Endothelial cell of umbilical vein (primary cell): ENCODE results near the gene JARID2. TPM values are rescaled to one million over a fixed set of nuclear protein-coding genes. Genes with fewer than 3 reads are reported as not detected.

ENCODE experiments used
- BruUV-seq: library from RNA; stranded (reverse); fragments of 400-500 nt; replicated peaks from 2 replicates; lab custom pipeline; 2021; lab: Mats Ljungman, UMichigan
- CTCF ChIA-PET: fragments of 300-600, 350-600 bp; sonication (Branson Sonifier 250); formaldehyde crosslinking; loops from one replicate; lab custom pipeline; 2021; ENCODE audit warnings: antibody characterized with exemption, inconsistent platforms; lab: Charles Lee
- POLR2A ChIA-PET: fragments of 300-600, 350-600 bp; sonication (Branson Sonifier 250); formaldehyde crosslinking; loops from one replicate; lab custom pipeline; 2021; ENCODE audit warnings: antibody characterized with exemption, inconsistent platforms; lab: Charles Lee
- DNase-seq: peaks from one replicate; pipeline ENCODE4 v3.0.0-alpha.2; 2011; ENCODE audit warnings: low read depth, low spot score
- FAIRE-seq: peaks from 2 replicates; lab custom pipeline; 2011; peaks lifted over from hg19 to GRCh38; lab: Jason Lieb, UNC
- H2AFZ ChIP-seq: 2 replicates; pipeline ENCODE4 v1.6.0; 2012; ENCODE audit warnings: low read depth, low read length, control low read depth, inconsistent platforms
- H3K27ac ChIP-seq: 2 replicates; pipeline ENCODE4 v1.5.1; 2011; ENCODE audit warnings: low read depth, mild to moderate bottlenecking, control low read depth, low read length, moderate library complexity; ENCODE audit not compliant: insufficient read depth
- H3K27me3 ChIP-seq, 2 experiments: 2 replicates each; pipeline versions ENCODE4 v1.6.0 to v1.6.1; 2011; ENCODE audit warnings: low read length in 2 of 2, mixed read lengths in 1 of 2; ENCODE audit not compliant: control insufficient read depth in 2 of 2, insufficient read depth in 2 of 2
- H3K36me3 ChIP-seq, 2 experiments: 2 replicates in 1 of 2; 3 replicates in 1 of 2; pipeline ENCODE4 v1.5.1; 2011; ENCODE audit warnings: low read length in 2 of 2, mild to moderate bottlenecking in 1 of 2, moderate library complexity in 1 of 2; ENCODE audit not compliant: control insufficient read depth in 2 of 2, insufficient read depth in 2 of 2; ENCODE audit errors: extremely low read depth in 1 of 2
- H3K4me1 ChIP-seq: 3 replicates; pipeline ENCODE4 v1.5.1; 2011; ENCODE audit warnings: mild to moderate bottlenecking, low read length; ENCODE audit not compliant: control insufficient read depth, insufficient read depth; ENCODE audit errors: extremely low read depth
- H3K4me2 ChIP-seq: 2 replicates; pipeline ENCODE4 v1.6.1; 2011; ENCODE audit warnings: low read length, control low read depth, mixed read lengths; ENCODE audit not compliant: insufficient read depth
- H3K4me3 ChIP-seq, 3 experiments: fragments of 200-600 bp in 1 of 3; sonication (generic), shearing (Covaris generic) in 1 of 3; replicated peaks in 1 of 3; 2 replicates each; pipeline ENCODE4 v1.5.1; 2011 to 2016; ENCODE audit warnings: control low read depth in 3 of 3, low read length in 3 of 3, mild to moderate bottlenecking in 2 of 3, inconsistent platforms in 1 of 3, low read depth in 1 of 3, moderate library complexity in 1 of 3; ENCODE audit not compliant: insufficient read depth in 1 of 3
- H3K79me2 ChIP-seq: 2 replicates; pipeline ENCODE4 v1.6.0; 2012; ENCODE audit warnings: low read length, inconsistent platforms; ENCODE audit not compliant: control insufficient read depth, insufficient read depth
- H3K9ac ChIP-seq: replicated peaks from 2 replicates; pipeline ENCODE3; 2011; ENCODE audit warnings: low read length, control low read depth; ENCODE audit not compliant: insufficient read depth; ENCODE audit errors: extremely low read depth
- H3K9me1 ChIP-seq: replicated peaks from 3 replicates; pipeline ENCODE4 v1.6.0; 2011; ENCODE audit warnings: mild to moderate bottlenecking, low read length; ENCODE audit not compliant: control insufficient read depth, insufficient read depth; ENCODE audit errors: extremely low read depth
- H3K9me3 ChIP-seq: replicated peaks from 2 replicates; pipeline ENCODE4 v1.5.1; 2012; ENCODE audit warnings: low read length, inconsistent platforms; ENCODE audit not compliant: control insufficient read depth, insufficient read depth
- H4K20me1 ChIP-seq: replicated peaks from 2 replicates; pipeline ENCODE3; 2011; ENCODE audit warnings: mild to moderate bottlenecking, low read length; ENCODE audit not compliant: control insufficient read depth, insufficient read depth; ENCODE audit errors: extremely low read depth
- CTCF ChIP-seq, 2 donors: IDR thresholded peaks; 1 replicate in 1 of 2; 2 replicates in 1 of 2; pipeline ENCODE4 v1.5.1; 2011; ENCODE audit warnings: low read length in 2 of 2, mild to moderate bottlenecking in 2 of 2, moderate library complexity in 2 of 2, control low read depth in 1 of 2, inconsistent platforms in 1 of 2, low read depth in 1 of 2; ENCODE audit not compliant: insufficient read depth in 1 of 2; ENCODE audit errors: extremely low read depth in 1 of 2
- MAX ChIP-seq: IDR thresholded peaks from 2 replicates; pipeline ENCODE4 v1.6.1; 2011; ENCODE audit not compliant: insufficient read depth, insufficient read length
- POLR2AphosphoS5 ChIP-seq: IDR thresholded peaks from 2 replicates; pipeline ENCODE4 v1.6.1; 2012; ENCODE audit warnings: low read depth, mild to moderate bottlenecking, control low read depth, low read length, moderate library complexity; ENCODE audit not compliant: insufficient read depth
- dilution Hi-C: fragments of 300-500 bp; cut with MboI; formaldehyde crosslinking; loops from one replicate; pipeline ENCODE4 v1.15.0; 2019; ENCODE audit warnings: low sequenced_read_pairs; ENCODE audit not compliant: extremely low pct_ligation_motif_present
- intact Hi-C: fragments of 100-400 bp; cut with micrococcal nuclease; formaldehyde crosslinking; loops from one replicate; pipeline ENCODE4 v1.10.0; 2022
- polyA plus RNA-seq, 4 experiments: library from polyadenylated mRNA; depleted of rRNA in 3 of 4; stranded (reverse) in 3 of 4; unstranded in 1 of 4; fragments of >200 nt; gene quantifications; 2 replicates each; pipeline versions ENCODE4 v1.2.1 to v1.2.3, GENCODE V29; 2011 to 2012; ENCODE audit warnings: missing spikeins in 1 of 4
- total RNA-seq: library from RNA; stranded (reverse); gene quantifications from 2 replicates; pipeline ENCODE4 v1.2.3, GENCODE V29; 2021

The JARID2 gene
- total and polyA plus RNA-seq, 2 donors (not counting 3 experiments of a cell fraction or from before 2014, with no cell fraction given) = 2.9 to 10.6 TPM

GRCh38 chr6:15389084-15389764 is 143.4 kb downstream of the JARID2 start:
- Histone ChIP-seq H3K9me3 (no peaks in the 10 kb centered on the region), H3K9ac (no peak overlapping the region), H3K36me3 (no peaks in the 10 kb centered on the region), H3K4me1 (no peaks in the 10 kb centered on the region), H3K4me2 (no peak overlapping the region), H3K27ac (no peak overlapping the region), H3K27me3 (no peaks in the 10 kb centered on the region), H4K20me1 (no peaks in the 10 kb centered on the region), H3K4me3 (no peak overlapping the region), H3K79me2 (no peaks in the 10 kb centered on the region), H2AFZ (no peak overlapping the region), H3K9me1 (no peaks in the 10 kb centered on the region)
- ChIA-PET POLR2A (no interaction called here), CTCF (interaction anchor here (0.5 to 2.8 kb wide), 14 partner anchors 8 to 1322 kb away, joined by 3 to 21 read pairs (median 5); no protein-coding TSS in a partner anchor)
- BruUV-seq = no TSS peak
- no peak for FAIRE-seq
- no peak for DNase-seq
- no peak for TF ChIP-seq POLR2AphosphoS5
- dilution Hi-C loops = no loop called here
- intact Hi-C loops = no loop called here

- intact Hi-C loops = loop anchor here (1.0 to 5.0 kb wide), 5 partner anchors 51 to 1481 kb away; partner anchors contain the start of gene JARID2
- ChIA-PET POLR2A (no interaction called here), CTCF (interaction anchor here (0.5 to 2.8 kb wide), 19 partner anchors 8 to 1323 kb away, joined by 3 to 21 read pairs (median 5); no protein-coding TSS in a partner anchor)
- no peaks in the 10 kb centered on the region for H3K4me1 ChIP-seq
- H3K4me2 ChIP-seq = no peak overlapping the region
- no peaks in the 10 kb centered on the region for H3K36me3 ChIP-seq
- no TSS peak for BruUV-seq
- H3K27ac ChIP-seq = no peak overlapping the region
- H4K20me1 ChIP-seq = no peaks in the 10 kb centered on the region
- no peaks in the 10 kb centered on the region for H3K9me3 ChIP-seq
- no peaks in the 10 kb centered on the region for H3K9me1 ChIP-seq
- no peak overlapping the region for H3K4me3 ChIP-seq
- DNase-seq (peak; percentile 73), FAIRE-seq (peak; percentile 75)
- H2AFZ ChIP-seq = no peak overlapping the region
- peak; percentile 60 to 71 for TF ChIP-seq CTCF (IDR thresholded peaks at IDR 0.05; ENCODE audit: extremely low read depth in 1 of 2, insufficient read depth in 1 of 2, low read depth in 1 of 2, low read length in 2 of 2)
- no peak for TF ChIP-seq MAX
- H3K9ac ChIP-seq = no peak overlapping the region
- H3K79me2 ChIP-seq = no peaks in the 10 kb centered on the region
- dilution Hi-C loops = no loop called here
- no peaks in the 10 kb centered on the region for H3K27me3 ChIP-seq
These were observed 144.2 kb downstream of the JARID2 start for GRCh38 chr6:15389765-15390723.
